Muscle of leg (tissue), 11 donors: ENCODE measurements around the gene TSC22D4. TPM values are rescaled to one million over a fixed set of nuclear protein-coding genes. Genes with fewer than 3 reads are reported as not detected.

ENCODE experiments used
- DNase-seq: peaks from one replicate; pipeline ENCODE4 v3.0.0; 2013
- H3K27ac ChIP-seq: one replicate; pipeline ENCODE4 v1.5.1; 2013; ENCODE audit warnings: mild to moderate bottlenecking, low read length, control low read depth
- H3K27me3 ChIP-seq: one replicate; pipeline ENCODE4 v1.6.1; 2013; ENCODE audit warnings: low read length; ENCODE audit not compliant: control insufficient read depth, insufficient read depth
- H3K36me3 ChIP-seq: one replicate; pipeline ENCODE4 v1.6.1; 2013; ENCODE audit warnings: low read length; ENCODE audit not compliant: control insufficient read depth, insufficient read depth
- H3K4me1 ChIP-seq: one replicate; pipeline ENCODE4 v1.6.1; 2013; ENCODE audit warnings: low read length; ENCODE audit not compliant: control insufficient read depth, insufficient read depth
- H3K4me3 ChIP-seq: one replicate; pipeline ENCODE4 v1.5.1; 2013; ENCODE audit warnings: low read length, control low read depth
- H3K9me3 ChIP-seq: replicated peaks from 2 replicates; pipeline ENCODE4 v1.6.1; 2013; ENCODE audit warnings: low read depth, low read length; ENCODE audit not compliant: control insufficient read depth
- WGBS: methylation state at CpG from one replicate; pipeline ENCODE4 v1.1.5; 2013; ENCODE audit warnings: missing lambda C conversion rate; ENCODE audit not compliant: insufficient coverage; 5-methylcytosine and 5-hydroxymethylcytosine counted together
- polyA plus RNA-seq, 8 donors: library from polyadenylated mRNA; unstranded; fragments of 120-200 nt; gene quantifications; one replicate each; pipeline versions ENCODE4 v1.2.1 to v1.2.3, GENCODE V29; 2013; ENCODE audit warnings: inconsistent platforms in 1 of 8, low replicate concordance in 1 of 8; ENCODE audit not compliant: insufficient read length in 8 of 8, insufficient read depth in 1 of 8
- total RNA-seq: library from RNA; stranded (reverse); fragments of 120-200 nt; gene quantifications from one replicate; pipeline ENCODE4 v1.2.4, GENCODE V29; 2013

The TSC22D4 gene
- total and polyA plus RNA-seq, 9 donors: 28.9 to 59.3 (median 47.7) TPM

DNA sequence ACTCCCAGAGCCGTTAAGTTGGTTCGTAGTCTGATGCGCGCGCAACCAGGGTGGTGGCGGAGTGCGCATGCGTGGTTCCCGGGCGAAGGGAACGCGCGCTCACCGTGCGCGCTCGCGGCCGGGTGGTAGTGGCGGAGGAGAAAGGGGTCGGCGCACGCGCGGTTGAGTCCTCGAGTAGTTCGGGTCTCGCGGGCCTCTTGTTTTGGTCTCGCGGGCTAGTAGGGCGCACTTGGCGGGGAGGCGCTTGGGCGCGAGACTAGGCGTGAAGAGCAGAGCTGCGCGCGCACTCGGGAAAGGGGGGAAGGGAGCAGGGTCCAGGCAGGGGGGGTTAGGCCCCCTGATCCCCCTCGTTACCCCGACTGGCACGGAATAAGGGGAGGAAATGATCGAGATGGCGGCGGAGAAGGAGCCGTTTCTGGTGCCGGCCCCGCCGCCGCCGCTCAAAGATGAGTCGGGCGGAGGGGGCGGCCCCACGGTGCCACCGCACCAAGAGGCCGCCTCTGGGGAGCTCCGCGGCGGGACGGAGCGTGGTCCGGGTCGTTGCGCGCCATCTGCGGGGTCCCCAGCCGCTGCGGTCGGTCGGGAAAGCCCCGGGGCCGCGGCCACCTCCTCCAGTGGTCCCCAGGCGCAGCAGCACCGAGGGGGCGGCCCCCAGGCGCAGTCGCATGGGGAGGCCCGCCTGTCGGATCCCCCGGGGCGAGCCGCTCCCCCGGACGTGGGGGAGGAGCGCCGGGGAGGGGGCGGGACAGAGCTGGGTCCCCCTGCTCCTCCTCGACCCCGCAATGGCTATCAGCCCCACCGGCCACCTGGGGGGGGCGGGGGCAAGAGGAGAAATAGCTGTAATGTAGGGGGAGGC, 49.1 kb downstream of the TSC22D4 start, which contains the start of gene MEPCE:
Gene MEPCE, plus strand, starts transcription at position 195 of the 856 bp plus-strand sequence. Its CDS starts 188 bp downstream, at position 383.
- DNase-seq: peak; percentile 99
- Histone ChIP-seq H3K27me3 (no peaks in the 10 kb centered on the region), H3K36me3 (peaks cover 41% of the 10 kb centered on the region), H3K4me1 (peaks cover 40% of the 10 kb centered on the region), H3K27ac (peak within 1 kb of the TSS; percentile 100), H3K4me3 (peak within 1 kb of the TSS; percentile 91), H3K9me3 (peaks cover 2% of the 10 kb centered on the region)
- WGBS: under 1% methylated on average over 66 of the region's 95 CpGs

DNA sequence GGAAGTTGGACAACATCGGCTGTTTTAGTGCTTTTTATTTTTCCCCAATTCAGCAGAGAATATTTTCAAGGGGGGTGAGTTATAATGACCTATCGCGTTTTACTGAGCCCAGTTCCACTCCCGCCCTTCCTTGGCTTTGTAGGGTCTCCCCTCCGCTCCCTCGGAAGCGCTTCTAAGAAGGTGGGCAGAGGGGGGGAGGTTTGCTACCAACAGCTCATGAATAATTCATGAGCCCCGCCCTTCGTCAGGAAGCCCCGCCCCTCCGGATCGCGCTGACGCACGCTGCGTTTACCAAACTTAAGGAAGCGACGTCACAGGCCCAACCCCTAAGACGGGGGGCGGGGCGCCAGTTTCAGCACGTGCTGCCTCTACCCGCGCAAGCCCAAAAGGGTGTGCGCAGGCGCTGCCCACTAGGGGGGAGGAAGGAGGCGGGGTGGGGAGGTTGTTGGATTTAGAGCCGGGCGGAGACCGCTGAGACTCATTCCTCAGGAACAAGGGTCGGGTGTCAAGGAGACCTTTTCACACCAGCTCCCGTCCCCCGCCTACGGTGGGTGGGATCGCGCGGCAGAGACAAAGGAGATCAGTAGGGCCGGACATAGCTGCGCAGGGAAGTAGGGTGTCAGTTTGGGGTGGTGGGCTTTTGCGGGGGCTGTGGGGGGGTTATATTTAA, 49.9 kb downstream of the TSC22D4 start:
- WGBS: under 1% methylated on average over 22 of the region's 40 CpGs
- Histone ChIP-seq H3K4me3 (peak overlapping the region; percentile 91), H3K27me3 (no peaks in the 10 kb centered on the region), H3K36me3 (peaks cover 34% of the 10 kb centered on the region), H3K9me3 (peaks cover 2% of the 10 kb centered on the region), H3K27ac (peak overlapping the region; percentile 100), H3K4me1 (peaks cover 36% of the 10 kb centered on the region)
- peak; percentile 100 for DNase-seq

DNA sequence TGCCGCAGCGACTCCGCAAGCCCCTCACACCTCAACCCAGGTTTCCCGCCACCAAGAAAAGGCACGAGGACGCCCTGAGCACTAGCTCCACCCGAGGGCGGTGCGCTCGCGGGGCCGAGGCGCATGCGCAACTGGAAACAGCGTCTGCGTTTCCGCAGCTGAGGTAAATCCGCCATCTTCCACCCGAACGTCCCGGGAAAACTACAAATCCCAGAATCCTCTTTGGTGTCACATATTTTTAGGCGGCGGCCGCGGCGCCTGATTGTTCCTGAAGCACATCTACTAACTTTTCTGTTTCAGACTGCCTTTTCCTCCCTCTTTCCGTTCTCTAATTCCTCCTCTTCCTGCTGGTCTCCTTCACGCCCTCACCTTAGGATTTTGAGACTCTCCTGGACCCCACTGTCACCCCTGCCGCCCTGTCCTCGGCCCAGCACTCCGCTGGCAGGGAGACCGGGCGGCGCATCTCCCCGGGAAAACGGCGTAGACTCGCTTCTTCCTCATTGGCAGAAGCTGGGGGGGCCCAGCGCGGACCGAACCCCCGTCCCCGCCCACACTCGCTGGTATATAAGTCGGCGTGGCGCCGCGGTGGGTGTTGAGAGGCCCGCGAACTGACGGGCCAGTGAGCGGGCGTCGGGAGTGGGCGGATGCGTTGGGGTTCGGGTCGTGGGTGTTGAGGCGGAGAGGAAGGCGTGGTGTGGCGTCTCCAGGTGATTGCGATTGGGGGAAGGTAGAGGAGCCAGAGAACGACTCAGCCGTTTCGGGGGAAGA, 50.6 kb downstream of the TSC22D4 start, which contains the start of gene ZCWPW1:
Gene ZCWPW1, minus strand, starts transcription at position 505 of the 768 bp plus-strand sequence. CDS start 8,054 bp downstream, outside the sequence.
- peaks cover 2% of the 10 kb centered on the region for H3K9me3 ChIP-seq
- peak; percentile 99 for DNase-seq
- H3K4me3 ChIP-seq: peak within 1 kb of the TSS; percentile 91
- peak within 1 kb of the TSS; percentile 100 for H3K27ac ChIP-seq
- H3K4me1 ChIP-seq: peaks cover 32% of the 10 kb centered on the region
- H3K36me3 ChIP-seq: peaks cover 27% of the 10 kb centered on the region
- under 1% methylated on average over 62 of the region's 66 CpGs for WGBS
- no peaks in the 10 kb centered on the region for H3K27me3 ChIP-seq

DNA sequence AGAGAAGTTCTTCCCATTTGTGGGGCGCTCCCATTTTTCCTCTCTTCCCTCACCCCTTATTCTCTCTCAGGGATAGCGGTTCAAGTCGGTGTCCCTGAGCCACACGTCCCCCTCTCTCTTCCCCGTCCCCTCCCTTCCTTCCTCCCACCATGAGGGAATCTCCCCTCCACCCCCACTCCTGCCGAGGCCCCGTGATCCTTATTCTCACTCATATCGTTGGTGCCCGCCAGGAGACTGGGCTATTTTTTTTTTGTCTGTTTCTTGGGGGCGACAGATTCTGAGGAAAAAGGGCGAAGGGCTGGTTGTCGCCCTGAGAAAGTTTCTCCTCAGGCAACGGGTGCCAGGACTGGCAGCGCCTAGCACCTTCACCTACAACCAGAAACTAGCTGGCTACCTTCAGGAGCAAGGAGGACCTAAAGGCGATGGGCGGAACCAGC, 51.2 kb downstream of the TSC22D4 start:
- Histone ChIP-seq H3K9me3 (peaks cover 2% of the 10 kb centered on the region), H3K27ac (peak overlapping the region; percentile 100), H3K4me1 (peaks cover 30% of the 10 kb centered on the region), H3K4me3 (peak overlapping the region; percentile 73), H3K36me3 (peaks cover 20% of the 10 kb centered on the region), H3K27me3 (no peaks in the 10 kb centered on the region)
- DNase-seq: no peak
- WGBS: 36% methylated on average over 8 of the region's 16 CpGs

DNA sequence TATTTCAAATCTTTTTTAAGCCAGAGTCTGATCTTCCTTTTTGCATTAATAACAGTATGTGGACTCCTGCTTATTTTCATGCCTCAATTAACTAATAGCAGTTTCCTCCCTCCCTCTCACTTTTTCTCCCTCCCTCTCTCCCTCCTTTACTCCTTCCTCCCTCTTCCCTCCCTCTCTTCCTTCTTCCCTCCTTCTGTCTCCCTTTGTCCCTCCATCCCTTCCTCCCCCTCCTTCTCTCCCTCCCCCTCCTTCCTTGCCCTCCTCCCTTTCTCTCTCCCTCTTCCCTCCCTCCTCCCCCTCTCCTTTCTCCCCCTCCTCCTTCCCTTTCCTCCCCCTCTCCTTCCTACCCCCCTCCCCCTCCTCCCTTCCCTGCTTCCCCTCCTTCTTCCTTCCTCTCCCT, 52.5 kb downstream of the TSC22D4 start:
- Histone ChIP-seq H3K27ac (no peak overlapping the region), H3K27me3 (no peaks in the 10 kb centered on the region), H3K9me3 (peaks cover 2% of the 10 kb centered on the region), H3K4me1 (peaks cover 18% of the 10 kb centered on the region), H3K4me3 (no peak overlapping the region), H3K36me3 (peaks cover 8% of the 10 kb centered on the region)
- no peak for DNase-seq

DNA sequence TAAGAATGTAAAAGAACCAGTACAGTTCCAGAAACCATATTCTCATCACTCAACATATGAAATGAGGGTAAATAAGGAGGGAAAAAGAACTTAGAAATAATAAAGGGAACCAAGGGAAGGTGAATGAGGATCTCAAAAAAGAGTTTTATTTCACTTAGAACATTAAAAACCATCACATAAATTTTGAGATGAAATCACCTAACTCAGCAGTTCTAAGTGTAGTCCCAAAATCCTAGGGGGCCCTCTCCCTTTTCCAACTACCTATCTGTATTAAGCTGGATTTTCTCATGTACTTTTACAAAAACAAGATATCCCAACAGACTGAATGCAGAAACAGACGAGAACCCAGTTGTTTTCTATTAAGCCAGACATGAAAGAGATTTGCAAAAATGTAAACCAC, 53.7 kb downstream of the TSC22D4 start:
- no CpG with 5 or more reads among the region's 1 CpG for WGBS
- Histone ChIP-seq H3K4me1 (peaks cover 6% of the 10 kb centered on the region), H3K36me3 (no peaks in the 10 kb centered on the region), H3K4me3 (no peak overlapping the region), H3K9me3 (peaks cover 2% of the 10 kb centered on the region), H3K27ac (no peak overlapping the region), H3K27me3 (no peaks in the 10 kb centered on the region)
- no peak for DNase-seq

DNA sequence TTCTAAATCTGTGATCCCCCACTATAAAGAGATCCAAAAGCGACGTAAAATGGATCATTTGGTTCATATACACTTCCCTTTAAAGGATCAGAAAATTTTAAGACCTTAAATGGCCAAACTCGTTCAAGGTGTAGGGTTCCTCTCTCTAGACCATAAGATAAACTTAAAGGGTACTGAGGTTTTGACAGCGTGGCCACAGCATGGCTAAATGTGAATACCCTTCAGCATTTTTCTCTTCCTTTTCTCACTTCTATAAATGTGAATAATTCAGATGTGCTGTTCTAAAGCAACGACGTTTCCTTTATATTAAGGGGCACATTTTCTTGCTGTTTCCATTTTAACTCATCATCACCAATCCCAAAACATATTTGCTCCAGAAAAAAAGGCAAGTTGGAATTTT, 55.7 kb downstream of the TSC22D4 start:
- Histone ChIP-seq H3K4me3 (no peak overlapping the region), H3K27me3 (no peaks in the 10 kb centered on the region), H3K36me3 (no peaks in the 10 kb centered on the region), H3K27ac (no peak overlapping the region), H3K4me1 (peaks cover 6% of the 10 kb centered on the region), H3K9me3 (peaks cover 2% of the 10 kb centered on the region)
- no CpG with 5 or more reads among the region's 6 CpGs for WGBS
- DNase-seq: no peak

DNA sequence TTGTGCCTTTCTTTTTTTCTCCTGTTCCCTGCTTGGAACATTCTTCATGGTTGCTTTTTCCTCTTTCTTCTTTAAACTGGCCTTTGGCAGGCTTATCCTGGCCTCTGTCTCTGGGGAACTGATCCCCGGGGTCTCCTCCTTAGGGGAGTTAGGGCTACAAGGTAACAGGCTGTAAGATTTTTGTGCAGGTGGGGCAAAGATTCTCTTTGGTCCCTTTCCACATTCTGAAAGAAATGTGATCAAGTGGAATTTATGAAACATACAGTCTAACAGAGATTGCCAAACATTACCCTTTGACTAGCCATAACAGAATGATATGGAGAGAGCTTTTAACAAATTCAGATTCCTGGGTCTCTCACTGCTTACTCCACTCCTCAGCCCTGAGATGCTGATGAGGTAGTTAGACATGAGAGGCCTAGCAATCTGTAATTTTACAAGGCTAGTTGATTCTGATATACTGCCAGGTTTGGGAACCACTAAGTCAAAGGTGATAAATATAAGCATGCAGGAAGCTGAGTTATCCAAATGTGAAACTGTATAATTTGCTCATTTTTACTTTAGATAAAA, 59.3 kb downstream of the TSC22D4 start:
- Histone ChIP-seq H3K27me3 (no peaks in the 10 kb centered on the region), H3K27ac (no peak overlapping the region), H3K9me3 (no peaks in the 10 kb centered on the region), H3K4me1 (no peaks in the 10 kb centered on the region), H3K4me3 (no peak overlapping the region), H3K36me3 (no peaks in the 10 kb centered on the region)
- no CpG with 5 or more reads among the region's 1 CpG for WGBS
- no peak for DNase-seq

DNA sequence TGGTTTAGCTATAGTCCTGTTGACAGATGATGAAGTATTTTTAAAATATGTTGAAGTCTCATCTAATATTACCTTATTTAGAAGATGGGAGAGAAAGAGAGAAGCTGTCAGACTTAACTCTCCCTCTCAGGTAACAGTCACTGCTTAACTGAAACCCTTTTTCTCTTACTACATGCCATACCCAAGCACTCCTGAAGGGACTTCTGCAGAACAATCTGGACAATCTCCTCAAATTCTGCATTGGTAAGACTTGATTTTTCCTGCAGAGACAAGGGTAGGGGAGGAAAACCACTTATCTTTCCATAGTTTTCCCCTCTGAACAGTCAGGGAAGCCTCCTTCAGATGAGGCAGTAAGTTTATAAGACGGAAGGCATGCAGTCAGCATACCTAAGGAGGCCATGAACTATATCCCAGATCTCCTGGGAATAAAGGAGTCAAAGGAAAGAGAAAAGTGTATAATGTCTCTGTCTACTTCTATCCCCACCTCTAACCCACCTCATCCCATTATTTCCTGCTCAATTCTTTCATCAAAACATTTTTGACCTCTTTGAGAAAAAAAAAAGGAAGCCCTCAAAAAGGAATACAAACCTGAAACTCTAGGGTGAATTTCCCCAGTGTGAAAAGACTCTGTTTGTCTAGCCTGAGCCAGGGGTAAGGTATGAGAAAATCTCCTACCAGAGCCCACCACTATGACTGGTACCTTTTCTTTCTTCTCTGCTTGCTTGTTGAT, 59.9 kb downstream of the TSC22D4 start:
- H3K4me3 ChIP-seq: no peak overlapping the region
- H3K27me3 ChIP-seq: no peaks in the 10 kb centered on the region
- H3K9me3 ChIP-seq: no peaks in the 10 kb centered on the region
- no peaks in the 10 kb centered on the region for H3K36me3 ChIP-seq
- no CpG with 5 or more reads among the region's 1 CpG for WGBS
- H3K4me1 ChIP-seq: no peaks in the 10 kb centered on the region
- no peak overlapping the region for H3K27ac ChIP-seq
- DNase-seq: no peak
